Omental fat pad (tissue), 4 donors: ENCODE results near the gene CGB3. TPM values are rescaled to one million over a fixed set of nuclear protein-coding genes. Genes with fewer than 3 reads are reported as not detected.
"Not testable (repeated sequence)": the region's sequence is repeated elsewhere in the genome, so short reads cannot be mapped to it uniquely, and the experiment has no call there.

Experiments
- ATAC-seq: fragments of 150-250 bp; one replicate; pipeline ENCODE4 v1.9.1; 2016; ENCODE audit warnings: mild to moderate bottlenecking, moderate library complexity; ENCODE audit not compliant: low FRiP score
- DNase-seq: peaks from one replicate; pipeline ENCODE4 v3.0.0-alpha.2; 2019; ENCODE audit warnings: low spot score
- CTCF ChIP-seq, 3 donors: fragments of 450-650 bp; IDR thresholded peaks; one replicate each; pipeline ENCODE4 v1.5.1; 2016 to 2017; ENCODE audit warnings: antibody characterized with exemption in 3 of 3, mild to moderate bottlenecking in 3 of 3, moderate library complexity in 2 of 3
- total RNA-seq, 4 donors: library from RNA; depleted of rRNA; stranded (reverse); fragments of >200 nt; gene quantifications; one replicate each; pipeline ENCODE4 v1.1.0, GENCODE V29; 2016

CGB3 gene
- total RNA-seq, 4 donors from 2014 or later, result not detected

GRCh38 chr19:49025088-49025487 is 955 bp upstream of the CGB3 start:
- not testable (repeated sequence) for DNase-seq, ATAC-seq

- no peak for ATAC-seq
- TF ChIP-seq CTCF (IDR thresholded peaks at IDR 0.05), result no peak
- no peak for DNase-seq
These were observed 2.0 kb downstream of the CGB3 start for GRCh38 chr19:49022116-49022515.

- ATAC-seq (no peak), DNase-seq (no peak)
- TF ChIP-seq CTCF (IDR thresholded peaks at IDR 0.05), result no peak
These were observed 2.9 kb downstream of the CGB3 start for GRCh38 chr19:49020931-49021895.

- DNase-seq (no peak), ATAC-seq (no peak)
- no peak for TF ChIP-seq CTCF (IDR thresholded peaks at IDR 0.05)
These were observed 3.8 kb downstream of the CGB3 start for GRCh38 chr19:49020342-49020741.

- TF ChIP-seq CTCF (IDR thresholded peaks at IDR 0.05), result no peak
- peak; percentile 49 for ATAC-seq
- DNase-seq, result peak; percentile 41
These were observed 4.7 kb downstream of the CGB3 start for GRCh38 chr19:49019242-49019932.

GRCh38 chr19:49018388-49019241 is 5.5 kb downstream of the CGB3 start:
- ATAC-seq (peak; percentile 36), DNase-seq (peak; percentile 60)

- no peak for DNase-seq
- peak; percentile 31 for ATAC-seq
- no peak for TF ChIP-seq CTCF (IDR thresholded peaks at IDR 0.05)
These were observed 6.3 kb downstream of the CGB3 start for GRCh38 chr19:49017666-49018351.
